ENCODE results near the gene SORBS2. TPM values are rescaled to one million over a fixed set of nuclear protein-coding genes. Genes with fewer than 3 reads are reported as not detected.
A peak's percentile ranks its signal among the peaks of the same experiment; 100 is the strongest.

Gene SORBS2
- total and polyA plus RNA-seq, 2 of the 8 experiments (the other 6 are each of a cell fraction or from before 2014, with no cell fraction given) = 73.0 to 87.1 TPM

DNA sequence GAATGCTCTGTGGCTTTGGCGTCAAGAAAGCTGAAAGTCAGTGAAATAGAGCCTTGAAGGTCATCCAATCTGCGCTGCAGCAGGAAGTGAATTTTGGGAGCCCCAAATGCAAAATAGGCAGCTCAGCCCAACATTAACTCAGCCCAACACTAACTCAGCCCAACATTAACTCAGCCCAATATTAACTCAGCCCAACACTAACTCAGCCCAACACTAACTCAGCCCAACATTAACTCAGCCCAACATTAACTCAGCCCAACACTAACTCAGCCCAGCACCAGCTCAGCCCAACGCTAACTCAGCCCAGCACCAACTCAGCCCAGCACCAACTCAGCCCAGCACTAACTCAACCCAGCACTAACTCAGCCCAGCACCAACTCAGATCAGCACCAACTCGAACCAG lies 71.5 kb downstream of the SORBS2 start:
- Histone ChIP-seq H3K4me1 (replicated peaks in 1 of 4; ENCODE audit: control insufficient read depth in 3 of 4, insufficient read depth in 4 of 4, low read length in 3 of 4) (peaks cover 3 to 24% (median 19%) of the 10 kb centered on the region in 4 experiments), H3K4me2 (ENCODE audit: insufficient read depth in 1 of 2, low read depth in 2 of 2, low read length in 2 of 2) (no peak overlapping the region), H2BK120ac (replicated peaks; ENCODE audit: low read depth, low read length) (no peak overlapping the region), H3K9me3 (ENCODE audit: insufficient read depth in 2 of 2, low read depth in 1 of 2, low read length in 1 of 2) (no peaks in the 10 kb centered on the region), H4K5ac (ENCODE audit: insufficient read length, low read depth, low read length) (no peak overlapping the region), H3K9ac (replicated peaks in 1 of 4; ENCODE audit: extremely low read depth in 1 of 4, low read depth in 3 of 4, low read length in 3 of 4) (no peak overlapping the region), H3K18ac (ENCODE audit: extremely low read depth, low read length) (peak overlapping the region; percentile 66), H2BK12ac (ENCODE audit: low read depth, low read length) (peak overlapping the region; percentile 77; the same call in 1 of the 2 replicates), H3K14ac (ENCODE audit: insufficient read length) (no peak overlapping the region), H2BK5ac (ENCODE audit: low read depth, low read length) (peak overlapping the region; percentile 49; the same call in 1 of the 2 replicates), H3K23me2 (ENCODE audit: low read depth, low read length) (peaks cover 6% of the 10 kb centered on the region; the same call in 1 of the 2 replicates), H4K91ac (replicated peaks; ENCODE audit: insufficient read length, low read length) (peak overlapping the region; percentile 63), H3K56ac (replicated peaks; ENCODE audit: insufficient read length, low read depth, low read length) (no peak overlapping the region), H2AFZ (ENCODE audit: low read length) (no peak overlapping the region), H3K79me1 (ENCODE audit: low read depth, low read length) (no peaks in the 10 kb centered on the region; the same call in 1 of the 2 replicates), H3K23ac (ENCODE audit: insufficient read length) (no peak overlapping the region), H3K4me3 (ENCODE audit: extremely low read depth in 1 of 4, insufficient read depth in 2 of 4, low read depth in 3 of 4, low read length in 4 of 4) (no peak overlapping the region), H2BK15ac (ENCODE audit: low read length) (peak overlapping the region; percentile 97; the same call in 1 of the 2 replicates), H3K27me3 (replicated peaks in 1 of 4; ENCODE audit: control insufficient read depth in 3 of 4, extremely low read depth in 1 of 4, insufficient read depth in 3 of 4, low read length in 3 of 4) (no peaks in the 10 kb centered on the region), H3K4ac (replicated peaks; ENCODE audit: insufficient read length, low read depth, low read length) (no peak overlapping the region), H3K79me2 (ENCODE audit: control insufficient read depth in 1 of 2, insufficient read depth in 2 of 2, low read length in 2 of 2) (peaks cover 0 to 13% of the 10 kb centered on the region in 2 experiments; a peak in 1 of 4 replicates), H3K36me3 (ENCODE audit: control insufficient read depth in 2 of 4, insufficient read depth in 4 of 4, low read length in 3 of 4) (no peaks in the 10 kb centered on the region), H2BK20ac (ENCODE audit: low read length) (no peak overlapping the region), H3K27ac (ENCODE audit: low read depth, low read length) (no peak overlapping the region), H2AK5ac (ENCODE audit: low read depth, low read length) (peak overlapping the region; percentile 44; the same call in 1 of the 2 replicates), H4K8ac (ENCODE audit: extremely low read depth, insufficient read depth, low read length) (no peak overlapping the region), H4K20me1 (replicated peaks in 1 of 2; ENCODE audit: control insufficient read depth in 1 of 2, insufficient read depth in 2 of 2, low read length in 2 of 2) (peaks cover 0 to 2% of the 10 kb centered on the region in 2 experiments)
- WGBS, 2 experiments (ENCODE audit: extremely low coverage in 1 of 2, insufficient coverage in 1 of 2, insufficient read length in 1 of 2, insufficient replicate concordance in 2 of 2, low coverage in 1 of 2, low lambda C conversion rate in 2 of 2, missing lambda C conversion rate in 1 of 2) = 71% methylated on average over 4 of the region's 4 CpGs; no CpG with 5 or more reads in 1 of the 2 experiments
- FAIRE-seq = no peak
- DNase-seq (ENCODE audit: low read depth in 1 of 2, low spot score in 2 of 2) = no peak
- POLR2A ChIA-PET (ENCODE audit: partially characterized antibody) = interaction anchor here (1.9 kb wide), 1 partner anchor 9 kb away, joined by 5 read pairs; no protein-coding TSS in a partner anchor
- CTCF ChIA-PET (ENCODE audit: partially characterized antibody) = interaction anchor here (0.6 to 1.2 kb wide), 2 partner anchors 63 to 132 kb away, joined by 3 read pairs; no protein-coding TSS in a partner anchor
- peak in 1 of 2 experiments; percentile 45 for TF ChIP-seq BCL11A (IDR thresholded peaks at IDR 0.05; ENCODE audit: low read depth in 2 of 2, low read length in 2 of 2)
- TF ChIP-seq JUND (IDR thresholded peaks at IDR 0.05; ENCODE audit: low read length) = peak; percentile 47; the same call in 1 of the 2 replicates
- TF ChIP-seq HDAC2 (IDR thresholded peaks at IDR 0.05; ENCODE audit: borderline replicate concordance in 1 of 2, low read depth in 2 of 2, low read length in 2 of 2) = 0 out of 4 replicates have a peak, but pooled peaks of 1 of the 2 experiments have one; percentile 58
- no peak for TF ChIP-seq SIRT6 (IDR thresholded peaks at IDR 0.05; ENCODE audit: low read length)
- TF ChIP-seq TCF12 (IDR thresholded peaks at IDR 0.05; ENCODE audit: low read depth, low read length) = 0 out of 2 replicates have a peak, but pooled peaks have one; percentile 20
- no peak for TF ChIP-seq HDAC6 (IDR thresholded peaks at IDR 0.05; ENCODE audit: low read depth, low read length)
- TF ChIP-seq CTBP2 (IDR thresholded peaks at IDR 0.05; ENCODE audit: borderline replicate concordance, insufficient read depth, insufficient read length, low read length) = no peak
- no peak for TF ChIP-seq BRCA1 (IDR thresholded peaks at IDR 0.05; ENCODE audit: low read depth, low read length)
- TF ChIP-seq KDM1A (IDR thresholded peaks at IDR 0.05; ENCODE audit: borderline replicate concordance, low read length) = peak; percentile 89
